ENCODE results near the gene CETN1.

GRCh38 chr18:577643-578375, 2.4 kb upstream of the CETN1 start:
- TF ChIP-seq FOXM1 (IDR thresholded peaks at IDR 0.05; ENCODE audit: borderline replicate concordance), result no peak
- TF ChIP-seq ELF4 (IDR thresholded peaks at IDR 0.05), result no peak
- TF ChIP-seq SP1 (IDR thresholded peaks at IDR 0.05), result no peak
- TF ChIP-seq CTBP1 (IDR thresholded peaks at IDR 0.05; ENCODE audit: borderline replicate concordance), result no peak
- no peak for TF ChIP-seq SUZ12 (IDR thresholded peaks at IDR 0.05)
- TF ChIP-seq TARDBP (IDR thresholded peaks at IDR 0.05), result no peak

All from HEK293T (cell line).